Natural killer cell (primary cell): ENCODE measurements around the gene BBLN. TPM values are rescaled to one million over a fixed set of nuclear protein-coding genes. Genes with fewer than 3 reads are reported as not detected.

Experiments
- ATAC-seq, 3 donors: fragments of 150-1000 bp in 2 of 3; fragments of 200-7000 bp in 1 of 3; cut with Tn5 transposase; 1 replicate in 1 of 3; 2 replicates in 2 of 3; pipeline ENCODE4 v1.10.0; 2021; ENCODE audit warnings: mild to moderate bottlenecking in 2 of 3, moderate library complexity in 2 of 3
- DNase-seq, 2 donors: peaks; one replicate each; pipeline versions ENCODE4 v3.0.0 to v3.0.0-alpha.2; 2013 to 2021; ENCODE audit warnings: mixed read lengths in 1 of 2
- H3K27ac ChIP-seq: one replicate; pipeline ENCODE4 v1.5.1; 2013; ENCODE audit warnings: mild to moderate bottlenecking, low read length
- H3K27me3 ChIP-seq: one replicate; pipeline ENCODE4 v1.6.1; 2013; ENCODE audit warnings: low read length; ENCODE audit not compliant: control insufficient read depth, insufficient read depth
- H3K36me3 ChIP-seq: one replicate; pipeline ENCODE4 v1.6.1; 2013; ENCODE audit warnings: low read length; ENCODE audit not compliant: control insufficient read depth, insufficient read depth
- H3K4me1 ChIP-seq: one replicate; pipeline ENCODE4 v1.6.1; 2013; ENCODE audit warnings: low read length; ENCODE audit not compliant: control insufficient read depth, insufficient read depth
- H3K4me3 ChIP-seq: one replicate; pipeline ENCODE4 v1.5.1; 2013; ENCODE audit warnings: low read length
- H3K9me3 ChIP-seq: one replicate; pipeline ENCODE4 v1.6.1; 2013; ENCODE audit warnings: low read length; ENCODE audit not compliant: control insufficient read depth, insufficient read depth
- H3K27ac Mint-ChIP-seq, 2 donors: one replicate each; pipeline ENCODE4 v1.8.0; 2022; ENCODE audit warnings: mild to moderate bottlenecking in 2 of 2, mixed read lengths in 2 of 2, moderate library complexity in 1 of 2
- H3K27me3 Mint-ChIP-seq, 2 donors: one replicate each; pipeline ENCODE4 v1.8.0; 2022; ENCODE audit warnings: low read depth in 2 of 2, mixed read lengths in 2 of 2
- H3K36me3 Mint-ChIP-seq: one replicate; pipeline ENCODE4 v1.8.0; 2022; ENCODE audit warnings: mixed read lengths
- H3K4me1 Mint-ChIP-seq, 2 donors: one replicate each; pipeline ENCODE4 v1.8.0; 2022; ENCODE audit warnings: mixed read lengths in 2 of 2
- H3K4me3 Mint-ChIP-seq: one replicate; pipeline ENCODE4 v1.8.0; 2022; ENCODE audit warnings: mild to moderate bottlenecking, moderate library complexity, mixed read lengths
- H3K9me3 Mint-ChIP-seq, 2 donors: one replicate each; pipeline ENCODE4 v1.8.0; 2022; ENCODE audit warnings: mixed read lengths in 2 of 2
- CTCF ChIP-seq: fragments of 200-600 bp; IDR thresholded peaks from one replicate; pipeline ENCODE4 v1.8.0; 2022; ENCODE audit warnings: antibody characterized with exemption
- WGBS: methylation state at CpG from one replicate; pipeline ENCODE4 v1.1.7; 2013; ENCODE audit warnings: missing lambda C conversion rate; ENCODE audit not compliant: insufficient coverage; 5-methylcytosine and 5-hydroxymethylcytosine counted together
- intact Hi-C: fragments of 100-400 bp; cut with micrococcal nuclease; formaldehyde crosslinking; loops from one replicate; pipeline ENCODE4 v1.14.2; 2022
- total RNA-seq, 4 donors: library from RNA; stranded (reverse); fragments of 120-200 nt in 1 of 4; gene quantifications; one replicate each; pipeline versions ENCODE4 v1.2.3 to v1.2.4, GENCODE V29; 2013 to 2022

Gene BBLN
- total RNA-seq, 3 donors from 2014 or later (not counting 1 experiment from before 2014, with no cell fraction given): 61.8 to 74.0 (median 69.3) TPM

GRCh38 chr9:128114326-128115186 is 45.5 kb upstream of the BBLN start:
- DNase-seq (no peak), ATAC-seq (no peak)
- no peaks in the 10 kb centered on the region for H3K36me3 Mint-ChIP-seq
- H3K27ac ChIP-seq: peak overlapping the region; percentile 0
- H3K27me3 Mint-ChIP-seq: no peaks in the 10 kb centered on the region
- no peak overlapping the region for H3K4me3 ChIP-seq
- peaks cover 27% of the 10 kb centered on the region for H3K4me1 ChIP-seq
- peaks cover 6% of the 10 kb centered on the region for H3K36me3 ChIP-seq
- H3K4me3 Mint-ChIP-seq: no peak overlapping the region
- no peaks in the 10 kb centered on the region for H3K9me3 ChIP-seq
- no peaks in the 10 kb centered on the region for H3K9me3 Mint-ChIP-seq
- intact Hi-C loops: loop anchor here (5.0 kb wide), 1 partner anchor 172 kb away; no protein-coding TSS in a partner anchor
- H3K4me1 Mint-ChIP-seq: peaks cover 6 to 11% of the 10 kb centered on the region in 2 donors
- 85% methylated on average over 29 of the region's 29 CpGs for WGBS
- H3K27ac Mint-ChIP-seq: no peak overlapping the region
- no peak for TF ChIP-seq CTCF
- H3K27me3 ChIP-seq: no peaks in the 10 kb centered on the region

GRCh38 chr9:128115187-128116103 is 44.6 kb upstream of the BBLN start:
- DNase-seq (no peak), ATAC-seq (peak in 1 of 3 donors; percentile 27)
- no peaks in the 10 kb centered on the region for H3K27me3 Mint-ChIP-seq
- peaks cover 6 to 11% of the 10 kb centered on the region in 2 donors for H3K4me1 Mint-ChIP-seq
- no peaks in the 10 kb centered on the region for H3K9me3 Mint-ChIP-seq
- intact Hi-C loops: loop anchor here (5.0 kb wide), 1 partner anchor 173 kb away; no protein-coding TSS in a partner anchor
- no peaks in the 10 kb centered on the region for H3K36me3 Mint-ChIP-seq
- Histone ChIP-seq H3K27ac (peak overlapping the region; percentile 41), H3K36me3 (peaks cover 7% of the 10 kb centered on the region), H3K9me3 (no peaks in the 10 kb centered on the region), H3K4me1 (peaks cover 27% of the 10 kb centered on the region), H3K27me3 (no peaks in the 10 kb centered on the region), H3K4me3 (no peak overlapping the region)
- H3K4me3 Mint-ChIP-seq: no peak overlapping the region
- WGBS: 80% methylated on average over 26 of the region's 26 CpGs
- TF ChIP-seq CTCF: no peak
- H3K27ac Mint-ChIP-seq: no peak overlapping the region

- H3K27ac ChIP-seq: peak overlapping the region; percentile 41
- H3K4me1 ChIP-seq: peaks cover 27% of the 10 kb centered on the region
- no peaks in the 10 kb centered on the region for H3K36me3 Mint-ChIP-seq
- no peak overlapping the region for H3K4me3 ChIP-seq
- no peaks in the 10 kb centered on the region for H3K9me3 Mint-ChIP-seq
- H3K4me1 Mint-ChIP-seq: peaks cover 6 to 11% of the 10 kb centered on the region in 2 donors
- no peak for DNase-seq
- 92% methylated on average over 16 of the region's 16 CpGs for WGBS
- H3K27ac Mint-ChIP-seq: no peak overlapping the region
- no peaks in the 10 kb centered on the region for H3K27me3 Mint-ChIP-seq
- TF ChIP-seq CTCF: no peak
- H3K27me3 ChIP-seq: no peaks in the 10 kb centered on the region
- H3K36me3 ChIP-seq: peaks cover 10% of the 10 kb centered on the region
- intact Hi-C loops: loop anchor here (1.0 to 5.0 kb wide), 2 partner anchors 12 to 174 kb away; no protein-coding TSS in a partner anchor
- no peak overlapping the region for H3K4me3 Mint-ChIP-seq
- H3K9me3 ChIP-seq: no peaks in the 10 kb centered on the region
- no peak for ATAC-seq
These were observed 43.7 kb upstream of the BBLN start for GRCh38 chr9:128116104-128117083.
